HCT116 (cell line): ENCODE results near the gene PRMT7. TPM values are rescaled to one million over a fixed set of nuclear protein-coding genes. Genes with fewer than 3 reads are reported as not detected.

Experiments used
- ATAC-seq: fragments of 200-7000 bp; cut with Tn5 transposase; 2 replicates; pipeline ENCODE4 v1.9.1; 2020; ENCODE audit warnings: mild to moderate bottlenecking, moderate library complexity
- BruUV-seq: library from RNA; stranded (reverse); fragments of 400-500 nt; replicated peaks from 2 replicates; lab custom pipeline; 2021; lab: Mats Ljungman, UMichigan
- CTCF ChIA-PET: fragments of 300-600 bp; sonication (Branson Sonifier 250); formaldehyde crosslinking; loops from one replicate; lab custom pipeline; 2021; ENCODE audit warnings: antibody characterized with exemption; lab: Charles Lee
- POLR2A ChIA-PET: fragments of 300-600, 350-600 bp; sonication (Branson Sonifier 250); formaldehyde crosslinking; loops from one replicate; lab custom pipeline; 2021; ENCODE audit warnings: antibody characterized with exemption; lab: Charles Lee
- RAD21 ChIA-PET, 2 experiments: fragments of 300-600 bp; sonication (Branson Sonifier 250); formaldehyde crosslinking; loops; one replicate each; lab custom pipeline; 2023; ENCODE audit warnings: low total read pairs in 2 of 2; ENCODE audit not compliant: uncharacterized antibody in 2 of 2, unreplicated experiment in 2 of 2, low non-redundant PET in 1 of 2; lab: Charles Lee
- DNase-seq: peaks from one replicate; pipeline ENCODE4 v3.0.0-alpha.2; 2010; ENCODE audit warnings: low read depth, low spot score
- H2AFZ ChIP-seq: fragments of 200-600 bp; shearing (Covaris generic), sonication (generic); 2 replicates; pipeline ENCODE4 v1.6.1; 2017; ENCODE audit warnings: low read depth, mixed run types, mixed read lengths, antibody characterized with exemption, low read length; ENCODE audit not compliant: poor library complexity, severe bottlenecking
- H3K27ac ChIP-seq: 2 replicates; pipeline ENCODE4 v1.5.1; 2012; ENCODE audit warnings: low read depth, low read length
- H3K27me3 ChIP-seq: fragments of 200-600 bp; sonication (generic); 2 replicates; pipeline ENCODE4 v1.6.1; 2016; ENCODE audit warnings: mixed run types, low read length, mixed read lengths; ENCODE audit not compliant: insufficient read depth
- H3K36me3 ChIP-seq, 2 experiments: fragments of 200-500 bp in 1 of 2; fragments of 200-600 bp in 1 of 2; sonication (Bioruptor generic) in 1 of 2; sonication (generic) in 1 of 2; 2 replicates each; pipeline versions ENCODE4 v1.5.1 to v1.6.1; 2014 to 2016; ENCODE audit warnings: low read length in 2 of 2, inconsistent platforms in 1 of 2, mixed read lengths in 1 of 2, mixed run types in 1 of 2; ENCODE audit not compliant: insufficient read depth in 2 of 2, control insufficient read depth in 1 of 2
- H3K4me1 ChIP-seq, 2 experiments: fragments of 200-600 bp in 1 of 2; sonication (generic) in 1 of 2; 2 replicates each; pipeline versions ENCODE4 v1.5.1 to v1.6.1; 2012 to 2017; ENCODE audit warnings: low read length in 2 of 2, inconsistent platforms in 1 of 2, mild to moderate bottlenecking in 1 of 2, mixed read lengths in 1 of 2, mixed run types in 1 of 2, moderate library complexity in 1 of 2; ENCODE audit not compliant: insufficient read depth in 2 of 2, control insufficient read depth in 1 of 2
- H3K4me2 ChIP-seq: fragments of 200-600 bp; sonication (generic); 2 replicates; pipeline ENCODE4 v1.6.1; 2017; ENCODE audit warnings: mixed run types, low read length, mixed read lengths
- H3K4me3 ChIP-seq, 2 experiments: fragments of 200-600 bp in 1 of 2; sonication (generic) in 1 of 2; replicated peaks in 1 of 2; 2 replicates each; pipeline ENCODE4 v1.5.1; 2011 to 2016; ENCODE audit warnings: low read length in 2 of 2, control low read depth in 1 of 2, low read depth in 1 of 2, mild to moderate bottlenecking in 1 of 2, mixed read lengths in 1 of 2, mixed run types in 1 of 2
- H3K79me2 ChIP-seq: fragments of 200-600 bp; sonication (generic); 2 replicates; pipeline ENCODE4 v1.6.1; 2017; ENCODE audit warnings: mild to moderate bottlenecking, mixed run types, low read length, moderate library complexity, mixed read lengths; ENCODE audit not compliant: insufficient read depth
- H3K9ac ChIP-seq: fragments of 200-600 bp; sonication (generic); 2 replicates; pipeline ENCODE4 v1.6.1; 2016; ENCODE audit warnings: low read length, mixed read lengths
- H3K9me2 ChIP-seq: fragments of 200-600 bp; sonication (generic), shearing (Covaris generic); 2 replicates; pipeline ENCODE4 v1.6.1; 2017; ENCODE audit warnings: mixed run types, mild to moderate bottlenecking, moderate library complexity; ENCODE audit not compliant: insufficient read depth
- H3K9me3 ChIP-seq, 2 experiments: fragments of 200-500 bp in 1 of 2; fragments of 200-600 bp in 1 of 2; sonication (Bioruptor generic) in 1 of 2; sonication (generic) in 1 of 2; 2 replicates each; pipeline ENCODE4 v1.6.1; 2014 to 2017; ENCODE audit warnings: low read length in 2 of 2, mixed read lengths in 2 of 2, inconsistent platforms in 1 of 2, low read depth in 1 of 2, mild to moderate bottlenecking in 1 of 2, mixed run types in 1 of 2, moderate library complexity in 1 of 2; ENCODE audit not compliant: control insufficient read depth in 1 of 2, insufficient read depth in 1 of 2
- H4K20me1 ChIP-seq: fragments of 200-600 bp; sonication (generic), shearing (Covaris generic); 2 replicates; pipeline ENCODE4 v1.6.1; 2017; ENCODE audit warnings: mixed run types, mild to moderate bottlenecking, moderate library complexity; ENCODE audit not compliant: insufficient read depth
- CBX3 ChIP-seq: IDR thresholded peaks from 2 replicates; pipeline ENCODE4 v1.6.1; 2012; ENCODE audit warnings: low read depth
- CEBPB ChIP-seq: IDR thresholded peaks from 2 replicates; pipeline ENCODE4 v1.6.1; 2012; ENCODE audit warnings: low read depth
- EZH2phosphoT487 ChIP-seq: fragments of 200-600 bp; IDR thresholded peaks from 2 replicates; pipeline ENCODE4 v1.6.1; 2018; ENCODE audit warnings: antibody characterized with exemption, borderline replicate concordance
- FOSL1 ChIP-seq: IDR thresholded peaks from 2 replicates; pipeline ENCODE4 v1.6.1; 2012; ENCODE audit warnings: low read depth
- JUND ChIP-seq: IDR thresholded peaks from 2 replicates; pipeline ENCODE4 v1.6.1; 2012
- POLR2AphosphoS5 ChIP-seq: IDR thresholded peaks from 2 replicates; pipeline ENCODE4 v1.6.1; 2011; ENCODE audit warnings: mild to moderate bottlenecking, low read depth, low read length, moderate library complexity
- RAD21 ChIP-seq: IDR thresholded peaks from 2 replicates; pipeline ENCODE4 v1.6.1; 2012; ENCODE audit warnings: low read depth, mild to moderate bottlenecking
- SIN3A ChIP-seq: IDR thresholded peaks from 2 replicates; pipeline ENCODE4 v1.6.1; 2012; ENCODE audit warnings: low read depth
- TCF7L2 ChIP-seq: IDR thresholded peaks from 2 replicates; pipeline ENCODE4 v1.7.0; 2011; ENCODE audit warnings: borderline replicate concordance, inconsistent platforms; ENCODE audit not compliant: insufficient read depth, insufficient read length; ENCODE audit errors: extremely low read depth
- ZFX ChIP-seq: fragments of 450-650 bp; IDR thresholded peaks from 2 replicates; pipeline ENCODE4 v1.6.1; 2017
- ZNF274 ChIP-seq: fragments of 200-500 bp; sonication (Bioruptor generic); IDR thresholded peaks from 2 replicates; pipeline ENCODE4 v1.6.1; 2014; ENCODE audit warnings: mild to moderate bottlenecking, low read depth, low read length, inconsistent platforms
- intact Hi-C: fragments of 100-400 bp; cut with micrococcal nuclease; formaldehyde crosslinking; loops from 2 replicates; pipeline ENCODE4 v1.10.0; 2022
- total RNA-seq: library from RNA; stranded (reverse); gene quantifications from one replicate; pipeline ENCODE4 v1.2.1, GENCODE V29; 2021; ENCODE audit not compliant: unreplicated experiment
- TF ChIP-seq, protein P1 (sequence below): IDR thresholded peaks from 2 replicates; pipeline ENCODE4 v1.6.1; 2012
- TF ChIP-seq, protein P2 (sequence below): IDR thresholded peaks from 2 replicates; pipeline ENCODE4 v1.6.1; 2012

Gene PRMT7
- total RNA-seq, 1 experiment from 2014 or later: 34.4 TPM

DNA sequence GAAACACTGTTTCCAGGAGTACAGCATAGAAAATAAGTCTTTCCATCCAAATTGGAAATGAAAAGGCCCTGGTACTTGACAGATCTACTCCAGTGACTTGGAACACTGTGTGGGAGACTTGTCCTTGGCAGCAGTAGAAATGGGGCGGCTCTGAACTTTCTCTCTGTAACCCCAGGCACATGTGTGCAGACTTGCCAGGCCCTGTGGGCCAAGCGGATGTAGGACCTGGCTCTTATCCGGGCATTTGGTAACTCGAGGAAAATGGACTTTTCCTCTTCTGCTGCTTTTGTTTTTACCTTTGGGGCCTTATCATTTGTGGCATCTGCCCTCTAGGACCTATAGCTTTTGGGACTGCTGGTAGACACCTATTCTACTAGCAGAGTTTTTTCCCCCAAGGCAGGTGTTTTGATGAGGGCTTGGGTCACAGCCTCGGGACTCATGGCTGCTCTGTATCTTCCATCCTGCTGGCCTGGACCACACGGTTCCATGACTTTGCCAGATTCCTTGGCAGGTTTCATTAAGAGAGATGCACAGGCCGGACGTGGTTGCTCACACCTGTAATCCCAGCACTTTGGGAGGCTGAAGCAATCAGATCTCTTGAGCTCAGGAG, 94.0 kb downstream of the PRMT7 start:
- TF ChIP-seq JUND (no peak), POLR2AphosphoS5 (no peak), RAD21 (no peak), ZNF274 (no peak), EZH2phosphoT487 (no peak), CBX3 (no peak), CEBPB (no peak), FOSL1 (no peak), TCF7L2 (no peak), SIN3A (no peak), ZFX (no peak)
- TF ChIP-seq, protein P1, sequence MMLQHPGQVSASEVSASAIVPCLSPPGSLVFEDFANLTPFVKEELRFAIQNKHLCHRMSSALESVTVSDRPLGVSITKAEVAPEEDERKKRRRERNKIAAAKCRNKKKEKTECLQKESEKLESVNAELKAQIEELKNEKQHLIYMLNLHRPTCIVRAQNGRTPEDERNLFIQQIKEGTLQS: no peak
- TF ChIP-seq, protein P2, sequence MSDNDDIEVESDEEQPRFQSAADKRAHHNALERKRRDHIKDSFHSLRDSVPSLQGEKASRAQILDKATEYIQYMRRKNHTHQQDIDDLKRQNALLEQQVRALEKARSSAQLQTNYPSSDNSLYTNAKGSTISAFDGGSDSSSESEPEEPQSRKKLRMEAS: no peak
- CTCF ChIA-PET: no interaction called here
- Histone ChIP-seq H3K27ac (no peak overlapping the region), H3K9me2 (no peaks in the 10 kb centered on the region), H3K27me3 (no peaks in the 10 kb centered on the region; the same call in 1 of the 2 replicates), H3K9me3 (no peaks in the 10 kb centered on the region), H2AFZ (no peak overlapping the region), H3K4me3 (no peak overlapping the region), H3K36me3 (no peaks in the 10 kb centered on the region), H3K9ac (no peak overlapping the region), H3K79me2 (no peaks in the 10 kb centered on the region), H4K20me1 (no peaks in the 10 kb centered on the region), H3K4me1 (peaks cover 0 to 19% of the 10 kb centered on the region in 2 experiments; a peak in 2 of 4 replicates), H3K4me2 (no peak overlapping the region)
- BruUV-seq: no TSS peak
- RAD21 ChIA-PET: interaction anchor here in 1 of 2 experiments (0.7 kb wide), 1 partner anchor 332 kb away, joined by 3 read pairs; no protein-coding TSS in a partner anchor
- POLR2A ChIA-PET: no interaction called here
- intact Hi-C loops: no loop called here
- no peak for ATAC-seq
- no peak for DNase-seq
